Fibroblast of mammary gland (primary cell): ENCODE measurements around the gene RPS14.
"Not testable (repeated sequence)": the region's sequence is repeated elsewhere in the genome, so short reads cannot be mapped to it uniquely, and the experiment has no call there.

Source experiments
- DNase-seq: peaks from one replicate; pipeline ENCODE4 v3.0.0-alpha.2; 2010; ENCODE audit warnings: low read depth
- H3K4me3 ChIP-seq: 2 replicates; pipeline ENCODE4 v1.5.1; 2011; ENCODE audit warnings: low read depth, mild to moderate bottlenecking, low read length, moderate library complexity; ENCODE audit not compliant: control insufficient read depth
- CTCF ChIP-seq: conservative IDR thresholded peaks from 2 replicates; pipeline ENCODE4 v1.5.1; 2011; ENCODE audit warnings: low read depth, low read length, inconsistent platforms; ENCODE audit not compliant: control insufficient read depth, insufficient read depth

RPS14 gene

GRCh38 chr5:150429410-150429873 lies 20.1 kb downstream of the RPS14 start:
- TF ChIP-seq CTCF, result no peak
- no peak overlapping the region for H3K4me3 ChIP-seq
- DNase-seq, result no peak

GRCh38 chr5:150428978-150429377 lies 20.6 kb downstream of the RPS14 start:
- H3K4me3 ChIP-seq, result no peak overlapping the region
- no peak for TF ChIP-seq CTCF

GRCh38 chr5:150428106-150428876 lies 21.2 kb downstream of the RPS14 start:
- DNase-seq, result peak; percentile 60
- no peak overlapping the region for H3K4me3 ChIP-seq
- TF ChIP-seq CTCF, result no peak

More at GRCh38 chr5:150428978-150429377, 20.6 kb downstream of the RPS14 start:
- DNase-seq, result no peak

GRCh38 chr5:150426165-150426564 lies 23.4 kb downstream of the RPS14 start:
- not testable (repeated sequence) for DNase-seq, H3K4me3 ChIP-seq

- DNase-seq, result no peak
- no peak for TF ChIP-seq CTCF
- no peak overlapping the region for H3K4me3 ChIP-seq
Measured at GRCh38 chr5:150422758-150423157, 26.8 kb downstream of the RPS14 start.

GRCh38 chr5:150422075-150422474 lies 27.5 kb downstream of the RPS14 start:
- DNase-seq, result no peak

More at GRCh38 chr5:150422075-150422474, 27.5 kb downstream of the RPS14 start:
- no peak for TF ChIP-seq CTCF
- no peak overlapping the region for H3K4me3 ChIP-seq
